Loucy (cell line): ENCODE results near the gene CASZ1.

ENCODE experiments used
- H2AFZ ChIP-seq: fragments of 200-600 bp; sonication (generic); 2 replicates; pipeline ENCODE4 v1.6.0; 2016; ENCODE audit warnings: antibody characterized with exemption, mild to moderate bottlenecking, low read length, moderate library complexity
- H3F3A ChIP-seq: fragments of 200-600 bp; 2 replicates; pipeline ENCODE4 v1.6.0; 2016; ENCODE audit warnings: antibody characterized with exemption, low read depth, mild to moderate bottlenecking
- H3K27me3 ChIP-seq: fragments of 200-600 bp; sonication (generic); 2 replicates; pipeline ENCODE4 v1.6.1; 2014; ENCODE audit warnings: low read length, mild to moderate bottlenecking; ENCODE audit not compliant: insufficient read depth, poor library complexity, severe bottlenecking
- H3K36me3 ChIP-seq: fragments of 200-600 bp; sonication (generic); 2 replicates; pipeline ENCODE4 v1.6.1; 2016; ENCODE audit warnings: low read length; ENCODE audit not compliant: insufficient read depth
- H3K4me1 ChIP-seq: fragments of 200-600 bp; sonication (generic); 2 replicates; pipeline ENCODE4 v1.5.1; 2014; ENCODE audit warnings: low read length, mild to moderate bottlenecking; ENCODE audit not compliant: insufficient read depth, poor library complexity, severe bottlenecking
- H3K4me2 ChIP-seq: fragments of 200-600 bp; sonication (generic); 2 replicates; pipeline ENCODE4 v1.6.0; 2014; ENCODE audit warnings: antibody characterized with exemption, low read length, low read depth, mild to moderate bottlenecking; ENCODE audit not compliant: poor library complexity, severe bottlenecking
- H3K4me3 ChIP-seq: fragments of 200-600 bp; sonication (generic); 2 replicates; pipeline ENCODE4 v1.5.1; 2014; ENCODE audit warnings: low read length, mild to moderate bottlenecking, mixed read lengths; ENCODE audit not compliant: poor library complexity, severe bottlenecking
- H3K79me2 ChIP-seq: fragments of 200-600 bp; sonication (generic); 2 replicates; pipeline ENCODE4 v1.6.1; 2014; ENCODE audit warnings: low read length; ENCODE audit not compliant: insufficient read depth
- H3K9ac ChIP-seq: fragments of 200-600 bp; sonication (generic); 2 replicates; pipeline ENCODE4 v1.6.0; 2014; ENCODE audit warnings: mild to moderate bottlenecking, low read depth, low read length, moderate library complexity; ENCODE audit not compliant: poor library complexity, severe bottlenecking
- H3K9me2 ChIP-seq: fragments of 200-600 bp; sonication (generic); replicated peaks from 2 replicates; pipeline ENCODE4 v1.6.1; 2016; ENCODE audit warnings: low read depth, low read length, mixed read lengths
- H3K9me3 ChIP-seq: fragments of 200-600 bp; sonication (generic); 2 replicates; pipeline ENCODE4 v1.6.1; 2014; ENCODE audit warnings: mild to moderate bottlenecking, antibody characterized with exemption, low read length, low read depth; ENCODE audit not compliant: insufficient read depth
- H4K20me1 ChIP-seq: fragments of 200-600 bp; sonication (generic); 2 replicates; pipeline ENCODE4 v1.6.0; 2014; ENCODE audit warnings: antibody characterized with exemption, low read length, mild to moderate bottlenecking; ENCODE audit not compliant: insufficient read depth, poor library complexity, severe bottlenecking
- CTCF ChIP-seq: fragments of 200-600 bp; sonication (generic); conservative IDR thresholded peaks from 2 replicates; pipeline ENCODE4 v1.5.1; 2014; ENCODE audit warnings: mild to moderate bottlenecking, antibody characterized with exemption, low read length
- EZH2phosphoT487 ChIP-seq: fragments of 200-600 bp; IDR thresholded peaks from 2 replicates; pipeline ENCODE4 v1.6.1; 2018; ENCODE audit warnings: antibody characterized with exemption, mild to moderate bottlenecking, moderate library complexity, borderline replicate concordance

The CASZ1 gene

GRCh38 chr1:10696977-10697376 is 99.5 kb downstream of the CASZ1 start:
- no peaks in the 10 kb centered on the region for H3K9me2 ChIP-seq
- H3K9me3 ChIP-seq = no peaks in the 10 kb centered on the region
- no peaks in the 10 kb centered on the region for H3K27me3 ChIP-seq
- H4K20me1 ChIP-seq = peaks cover 5% of the 10 kb centered on the region
- no peaks in the 10 kb centered on the region for H3K36me3 ChIP-seq
- TF ChIP-seq CTCF (no peak), EZH2phosphoT487 (no peak)
- H3K4me2 ChIP-seq = no peak overlapping the region
- peaks cover 12% of the 10 kb centered on the region for H3K4me1 ChIP-seq
- H3F3A ChIP-seq = no peaks in the 10 kb centered on the region
- no peak overlapping the region for H2AFZ ChIP-seq
- H3K79me2 ChIP-seq = peaks cover 16% of the 10 kb centered on the region
- H3K9ac ChIP-seq = no peak overlapping the region
- no peak overlapping the region for H3K4me3 ChIP-seq

DNA sequence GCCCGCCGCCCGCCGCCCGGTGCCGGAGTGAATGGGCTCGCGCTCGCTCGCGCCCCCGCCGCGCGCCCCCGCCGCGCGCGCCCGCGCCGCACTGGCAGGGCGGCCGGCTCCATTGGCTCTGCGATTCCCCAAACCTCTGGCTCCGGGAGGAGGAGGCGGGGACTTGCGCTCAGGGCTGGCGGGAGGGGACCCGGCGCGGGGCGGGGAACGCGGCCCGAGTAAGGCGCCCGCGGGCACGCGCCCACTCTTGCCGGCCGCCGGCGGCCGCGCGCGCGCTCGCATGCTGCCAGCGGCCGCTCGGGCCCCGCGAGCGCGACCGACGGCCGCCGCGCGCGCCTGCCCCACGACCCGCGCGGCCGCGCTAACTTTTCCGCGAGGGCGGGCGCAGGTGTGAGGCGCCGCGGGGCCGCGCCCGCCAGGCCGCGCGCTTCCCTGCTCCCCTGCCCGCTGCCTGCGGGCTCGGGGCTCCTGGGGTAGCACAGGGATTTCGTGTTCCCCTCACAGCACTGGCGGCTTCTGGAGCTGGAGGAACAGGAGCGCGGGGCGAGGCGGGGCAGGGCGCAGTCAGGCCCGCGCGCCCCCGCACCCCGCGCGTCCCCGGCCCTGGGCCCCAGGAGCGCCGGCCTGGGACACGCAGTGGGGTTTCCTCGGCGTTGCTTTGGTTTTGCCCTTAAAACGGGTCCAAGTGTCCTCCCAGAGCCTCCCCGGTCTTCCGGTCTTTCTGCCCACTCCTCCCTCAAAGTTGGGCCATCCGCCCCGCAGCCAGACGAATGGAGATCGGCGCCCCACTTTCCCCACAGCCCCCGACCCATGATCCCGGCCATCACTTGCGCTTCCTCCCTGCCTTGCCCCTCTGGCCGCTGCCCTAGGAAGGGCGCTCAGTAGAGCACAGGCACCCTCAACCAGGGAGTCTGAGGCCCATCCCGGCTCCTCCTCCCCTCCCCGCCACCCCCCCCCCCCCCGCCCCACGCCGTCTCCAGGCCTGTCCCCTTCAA is 101.5 kb downstream of the CASZ1 start:
- Histone ChIP-seq H3K9ac (no peak overlapping the region), H2AFZ (no peak overlapping the region), H4K20me1 (peaks cover 7% of the 10 kb centered on the region), H3K79me2 (peaks cover 36% of the 10 kb centered on the region), H3K4me2 (no peak overlapping the region), H3K4me1 (peaks cover 24% of the 10 kb centered on the region), H3K9me3 (no peaks in the 10 kb centered on the region), H3F3A (no peaks in the 10 kb centered on the region), H3K36me3 (no peaks in the 10 kb centered on the region), H3K4me3 (no peak overlapping the region), H3K27me3 (no peaks in the 10 kb centered on the region), H3K9me2 (no peaks in the 10 kb centered on the region)
- no peak for TF ChIP-seq EZH2phosphoT487
- TF ChIP-seq CTCF = no peak

DNA sequence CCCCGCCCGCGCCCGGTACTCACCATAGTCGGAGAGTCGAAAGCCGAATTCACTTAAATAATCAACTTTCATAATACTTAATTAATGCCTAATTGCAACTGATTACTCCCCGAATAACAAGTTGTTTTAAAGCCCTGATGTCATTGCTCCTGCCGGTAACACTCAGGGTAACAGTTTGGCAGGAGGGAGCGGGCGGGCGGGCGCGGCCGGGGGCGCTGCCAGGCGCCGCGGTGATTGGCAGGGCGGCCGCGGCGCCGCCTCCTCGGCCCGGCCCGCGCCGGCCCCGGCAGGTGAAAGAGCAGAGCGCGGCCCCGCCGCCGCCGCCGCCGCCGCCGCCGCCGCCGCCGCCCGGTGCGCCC is 102.2 kb downstream of the CASZ1 start:
- no peak overlapping the region for H3K4me2 ChIP-seq
- H3K79me2 ChIP-seq = peaks cover 43% of the 10 kb centered on the region
- no peaks in the 10 kb centered on the region for H3K36me3 ChIP-seq
- no peaks in the 10 kb centered on the region for H3F3A ChIP-seq
- H3K9ac ChIP-seq = peak overlapping the region; percentile 83
- H4K20me1 ChIP-seq = peaks cover 9% of the 10 kb centered on the region
- no peaks in the 10 kb centered on the region for H3K27me3 ChIP-seq
- peak overlapping the region; percentile 90 for H3K4me3 ChIP-seq
- H3K4me1 ChIP-seq = peaks cover 31% of the 10 kb centered on the region
- H3K9me3 ChIP-seq = no peaks in the 10 kb centered on the region
- no peak for TF ChIP-seq EZH2phosphoT487
- TF ChIP-seq CTCF = no peak
- H2AFZ ChIP-seq = no peak overlapping the region
- no peaks in the 10 kb centered on the region for H3K9me2 ChIP-seq
